HG03196 (cell line): Measurements from ENCODE around the gene DYNLT3.

ENCODE experiments used
- ATAC-seq: cut with Tn5 transposase; IDR thresholded peaks from one replicate; pipeline ENCODE4 v1.9.1; 2021; ENCODE audit not compliant: unreplicated experiment

The DYNLT3 gene

GRCh38 chrX:37846934-37847732 is at the start of gene DYNLT3:
Gene DYNLT3 (minus strand): TSS chrX:37847571. CDS start chrX:37847510, 61 bp downstream.
- peak; percentile 100 for ATAC-seq

- no peak for ATAC-seq
These were observed 49.1 kb upstream of the DYNLT3 start for GRCh38 chrX:37896511-37896890.

GRCh38 chrX:37895795-37896510 is 48.6 kb upstream of the DYNLT3 start:
- no peak for ATAC-seq

- ATAC-seq = no peak
These were observed 47.4 kb upstream of the DYNLT3 start for GRCh38 chrX:37894725-37895124.

- ATAC-seq = no peak
These were observed 40.6 kb upstream of the DYNLT3 start for GRCh38 chrX:37888010-37888409.

- ATAC-seq = no peak
These were observed 40.0 kb upstream of the DYNLT3 start for GRCh38 chrX:37887347-37887746.

GRCh38 chrX:37883196-37883595 is 35.8 kb upstream of the DYNLT3 start:
- ATAC-seq = no peak

GRCh38 chrX:37879692-37880091 is 32.3 kb upstream of the DYNLT3 start:
- ATAC-seq = no peak

GRCh38 chrX:37876716-37877115 is 29.3 kb upstream of the DYNLT3 start:
- no peak for ATAC-seq

GRCh38 chrX:37875675-37876074 is 28.3 kb upstream of the DYNLT3 start:
- no peak for ATAC-seq

GRCh38 chrX:37873220-37873619 is 25.8 kb upstream of the DYNLT3 start:
- no peak for ATAC-seq

GRCh38 chrX:37872303-37872655 is 24.9 kb upstream of the DYNLT3 start:
- no peak for ATAC-seq

- no peak for ATAC-seq
These were observed 24.4 kb upstream of the DYNLT3 start for GRCh38 chrX:37871626-37872302.

- no peak for ATAC-seq
These were observed 20.3 kb upstream of the DYNLT3 start for GRCh38 chrX:37867536-37868153.

- no peak for ATAC-seq
These were observed 16.4 kb upstream of the DYNLT3 start for GRCh38 chrX:37863728-37864127.

GRCh38 chrX:37862851-37863250 is 15.5 kb upstream of the DYNLT3 start:
- no peak for ATAC-seq

- no peak for ATAC-seq
These were observed 13.3 kb upstream of the DYNLT3 start for GRCh38 chrX:37860721-37861120.

GRCh38 chrX:37854748-37855147 is 7.4 kb upstream of the DYNLT3 start:
- no peak for ATAC-seq

- no peak for ATAC-seq
These were observed 6.8 kb upstream of the DYNLT3 start for GRCh38 chrX:37854148-37854547.

GRCh38 chrX:37847733-37848197 is 394 bp upstream of the DYNLT3 start:
- peak; percentile 35 for ATAC-seq

- no peak for ATAC-seq
These were observed 825 bp downstream of the DYNLT3 start for GRCh38 chrX:37846558-37846933.
